ENCODE data around the gene ADCY9. TPM values are rescaled to one million over a fixed set of nuclear protein-coding genes. Genes with fewer than 3 reads are reported as not detected.

ADCY9 gene
- total RNA-seq, 1 experiment from 2014 or later, result 4.7 TPM

DNA sequence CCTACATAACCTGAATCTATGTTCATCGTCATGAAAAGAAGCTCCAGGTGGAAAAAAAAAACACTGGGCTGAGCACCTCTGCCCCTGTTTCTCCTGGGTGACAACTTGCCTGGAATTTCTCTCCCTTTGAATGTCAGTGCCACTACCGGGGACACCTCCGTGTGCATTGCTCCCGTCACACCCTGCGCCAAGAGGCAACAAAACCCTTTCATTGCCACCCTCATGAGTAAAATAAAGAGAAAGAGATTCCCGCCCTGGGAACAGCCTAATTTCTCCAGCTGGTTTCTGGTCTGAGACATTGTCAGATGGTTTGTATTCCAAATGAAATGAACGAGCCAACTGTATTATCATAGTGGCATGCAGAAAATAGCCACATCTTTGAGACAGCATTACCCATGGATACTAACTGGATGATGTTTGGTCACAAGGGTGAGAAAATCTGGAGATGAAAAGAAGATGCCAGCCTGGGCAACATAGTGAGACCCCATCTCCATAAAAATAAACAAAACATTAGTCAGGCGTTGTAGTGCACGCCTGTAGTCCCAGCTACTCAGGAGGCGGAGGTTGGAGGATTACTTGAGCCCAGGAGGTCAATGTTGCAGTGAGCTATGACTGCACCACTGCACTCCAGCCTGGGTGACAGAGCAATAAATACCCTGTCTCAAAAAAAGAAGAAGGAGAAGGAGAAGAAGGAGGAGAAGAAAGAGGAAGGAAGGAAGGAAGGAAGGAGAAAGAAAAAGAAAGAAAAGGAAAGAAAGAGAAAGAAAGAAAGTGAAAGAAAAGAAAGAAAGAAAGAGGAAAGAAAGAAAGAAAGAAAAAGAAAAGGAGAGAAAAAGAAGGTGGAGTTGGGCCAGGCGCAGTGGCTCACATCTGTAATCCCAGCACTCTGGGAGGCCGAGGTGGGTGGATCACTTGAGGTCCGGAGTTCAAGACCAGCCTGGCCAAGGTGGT is 42.2 kb upstream of the ADCY9 start:
- Histone ChIP-seq H4K91ac (ENCODE audit: insufficient read length, low read depth, low read length) (no peak overlapping the region), H3K14ac (ENCODE audit: insufficient read depth, low read length) (no peak overlapping the region), H2BK15ac (ENCODE audit: low read depth, low read length) (no peak overlapping the region), H4K5ac (ENCODE audit: insufficient read length, low read depth, low read length) (no peak overlapping the region), H3K4me1 (ENCODE audit: insufficient read depth, low read length) (no peaks in the 10 kb centered on the region), H3K27ac (ENCODE audit: insufficient read length, low read depth, low read length) (no peak overlapping the region), H3K27me3 (ENCODE audit: insufficient read depth, low read length) (no peaks in the 10 kb centered on the region), H3K18ac (ENCODE audit: insufficient read length, low read depth, low read length) (no peak overlapping the region), H2AK5ac (ENCODE audit: insufficient read length, low read length) (no peak overlapping the region), H4K20me1 (ENCODE audit: control insufficient read depth, insufficient read depth, insufficient read length) (no peaks in the 10 kb centered on the region), H3K4ac (ENCODE audit: low read depth, low read length) (no peak overlapping the region), H3K23me2 (ENCODE audit: insufficient read length, low read depth, low read length, poor library complexity, severe bottlenecking) (no peaks in the 10 kb centered on the region), H3K56ac (ENCODE audit: insufficient read length, low read depth, low read length) (no peak overlapping the region), H2BK5ac (ENCODE audit: insufficient read length, low read length) (no peak overlapping the region), H2BK20ac (ENCODE audit: low read depth, low read length, poor library complexity, severe bottlenecking) (no peak overlapping the region), H3K9me3 (ENCODE audit: control insufficient read depth, low read depth, low read length) (no peaks in the 10 kb centered on the region), H4K8ac (replicated peaks; ENCODE audit: insufficient read length, low read depth, low read length) (no peak overlapping the region), H3K79me1 (ENCODE audit: insufficient read depth, low read depth, low read length, poor library complexity, severe bottlenecking) (no peaks in the 10 kb centered on the region), H3T11ph (ENCODE audit: low read length) (no peak overlapping the region), H3K79me2 (ENCODE audit: insufficient read depth, low read length) (no peaks in the 10 kb centered on the region), H3K23ac (ENCODE audit: insufficient read length, low read depth, low read length) (no peak overlapping the region), H2BK12ac (ENCODE audit: insufficient read length, low read depth, low read length) (no peak overlapping the region), H2BK120ac (ENCODE audit: low read depth, low read length, poor library complexity, severe bottlenecking) (no peak overlapping the region), H3K9ac (ENCODE audit: extremely low read depth, insufficient read length, low read length) (no peak overlapping the region), H2AFZ (ENCODE audit: low read length) (no peak overlapping the region), H3K4me2 (ENCODE audit: insufficient read depth, insufficient read length, low read length) (no peak overlapping the region)
- no peak for DNase-seq
- WGBS (ENCODE audit: extremely low coverage, insufficient read length, low lambda C conversion rate), result no CpG with 5 or more reads among the region's 13 CpGs
- Mint-ChIP-seq H3K36me3 (ENCODE audit: insufficient read depth in 1 of 3, low read depth in 3 of 3) (no peaks in the 10 kb centered on the region), H3K4me3 (no peak overlapping the region), H3K27ac (no peak overlapping the region), H3K9me3 (no peaks in the 10 kb centered on the region; a peak in 1 of 5 replicates), H3K4me1 (no peaks in the 10 kb centered on the region), H3K27me3 (ENCODE audit: low read depth) (peaks cover 14% of the 10 kb centered on the region)
- TF ChIP-seq, protein P1, sequence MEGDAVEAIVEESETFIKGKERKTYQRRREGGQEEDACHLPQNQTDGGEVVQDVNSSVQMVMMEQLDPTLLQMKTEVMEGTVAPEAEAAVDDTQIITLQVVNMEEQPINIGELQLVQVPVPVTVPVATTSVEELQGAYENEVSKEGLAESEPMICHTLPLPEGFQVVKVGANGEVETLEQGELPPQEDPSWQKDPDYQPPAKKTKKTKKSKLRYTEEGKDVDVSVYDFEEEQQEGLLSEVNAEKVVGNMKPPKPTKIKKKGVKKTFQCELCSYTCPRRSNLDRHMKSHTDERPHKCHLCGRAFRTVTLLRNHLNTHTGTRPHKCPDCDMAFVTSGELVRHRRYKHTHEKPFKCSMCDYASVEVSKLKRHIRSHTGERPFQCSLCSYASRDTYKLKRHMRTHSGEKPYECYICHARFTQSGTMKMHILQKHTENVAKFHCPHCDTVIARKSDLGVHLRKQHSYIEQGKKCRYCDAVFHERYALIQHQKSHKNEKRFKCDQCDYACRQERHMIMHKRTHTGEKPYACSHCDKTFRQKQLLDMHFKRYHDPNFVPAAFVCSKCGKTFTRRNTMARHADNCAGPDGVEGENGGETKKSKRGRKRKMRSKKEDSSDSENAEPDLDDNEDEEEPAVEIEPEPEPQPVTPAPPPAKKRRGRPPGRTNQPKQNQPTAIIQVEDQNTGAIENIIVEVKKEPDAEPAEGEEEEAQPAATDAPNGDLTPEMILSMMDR (conservative IDR thresholded peaks at IDR 0.05), result no peak

Data from H9 (cell line).